SK-N-SH (cell line): ENCODE data around the gene PECR. TPM values are rescaled to one million over a fixed set of nuclear protein-coding genes. Genes with fewer than 3 reads are reported as not detected.

Experiments
- CTCF ChIA-PET: fragments of 300-600, 350-600 bp; formaldehyde crosslinking; extraction: SDS; loops from one replicate; lab custom pipeline; 2021; lab: Yijun Ruan, JAX
- POLR2A ChIA-PET: fragments of 350-600 bp; sonication (Branson Sonifier 250); formaldehyde crosslinking; extraction: SDS; loops from one replicate; lab custom pipeline; 2020; ENCODE audit warnings: antibody characterized with exemption, inconsistent platforms; lab: Yijun Ruan, JAX
- DNase-seq: peaks from one replicate; pipeline ENCODE4 v3.0.0; 2012
- H2AFZ ChIP-seq: fragments of 200-600 bp; sonication (generic); 2 replicates; pipeline ENCODE4 v1.8.1; 2016; ENCODE audit warnings: antibody characterized with exemption, mild to moderate bottlenecking, low read depth
- H3F3A ChIP-seq: fragments of 200-600 bp; sonication (generic); replicated peaks from 2 replicates; pipeline ENCODE3; 2016; ENCODE audit warnings: antibody characterized with exemption, mild to moderate bottlenecking; ENCODE audit not compliant: insufficient read depth
- H3K27ac ChIP-seq, 2 experiments: fragments of 200-500 bp in 1 of 2; fragments of 200-600 bp in 1 of 2; sonication (Bioruptor generic) in 1 of 2; sonication (generic), shearing (Covaris generic) in 1 of 2; 2 replicates each; pipeline versions ENCODE4 v1.5.1 to v1.6.1; 2014 to 2016; ENCODE audit warnings: low read depth in 2 of 2, inconsistent platforms in 1 of 2, low read length in 1 of 2, mild to moderate bottlenecking in 1 of 2, mixed read lengths in 1 of 2
- H3K27me3 ChIP-seq: fragments of 200-600 bp; sonication (generic), shearing (Covaris generic); 2 replicates; pipeline ENCODE4 v1.6.1; 2016; ENCODE audit warnings: mixed run types; ENCODE audit not compliant: insufficient read depth
- H3K36me3 ChIP-seq, 2 experiments: fragments of 200-500 bp in 1 of 2; fragments of 200-600 bp in 1 of 2; sonication (Bioruptor generic) in 1 of 2; sonication (generic) in 1 of 2; replicated peaks in 1 of 2; 2 replicates each; pipeline versions ENCODE3 to v1.5.1; 2014 to 2016; ENCODE audit warnings: low read length in 1 of 2, mild to moderate bottlenecking in 1 of 2; ENCODE audit not compliant: insufficient read depth in 2 of 2, control insufficient read depth in 1 of 2
- H3K4me1 ChIP-seq, 2 experiments: fragments of 200-500 bp in 1 of 2; fragments of 200-600 bp in 1 of 2; sonication (Bioruptor generic) in 1 of 2; sonication (generic), shearing (Covaris generic) in 1 of 2; 2 replicates each; pipeline versions ENCODE4 v1.5.1 to v1.6.1; 2014 to 2016; ENCODE audit warnings: low read depth in 1 of 2, low read length in 1 of 2, mixed run types in 1 of 2; ENCODE audit not compliant: insufficient read depth in 2 of 2, control insufficient read depth in 1 of 2
- H3K4me2 ChIP-seq: fragments of 200-600 bp; sonication (generic), shearing (Covaris generic); 2 replicates; pipeline ENCODE4 v1.6.1; 2017; ENCODE audit warnings: mixed run types
- H3K4me3 ChIP-seq, 2 experiments: fragments of 200-500 bp in 1 of 2; fragments of 200-600 bp in 1 of 2; sonication (Bioruptor generic) in 1 of 2; sonication (generic), shearing (Covaris generic) in 1 of 2; 2 replicates each; pipeline versions ENCODE4 v1.5.1 to v1.8.1; 2014 to 2016; ENCODE audit warnings: low read depth in 2 of 2, inconsistent platforms in 1 of 2, low read length in 1 of 2, mild to moderate bottlenecking in 1 of 2, mixed read lengths in 1 of 2, moderate library complexity in 1 of 2
- H3K79me2 ChIP-seq: fragments of 200-600 bp; sonication (generic); 2 replicates; pipeline ENCODE4 v1.8.1; 2017; ENCODE audit warnings: mild to moderate bottlenecking; ENCODE audit not compliant: insufficient read depth
- H3K9ac ChIP-seq: fragments of 200-600 bp; sonication (generic); 2 replicates; pipeline ENCODE4 v1.6.1; 2017; ENCODE audit warnings: mixed run types
- H3K9me2 ChIP-seq: fragments of 200-600 bp; sonication (generic); 2 replicates; pipeline ENCODE4 v1.6.1; 2017; ENCODE audit warnings: mixed run types
- H3K9me3 ChIP-seq: fragments of 200-600 bp; sonication (generic); 2 replicates; pipeline ENCODE4 v1.6.1; 2017; ENCODE audit warnings: mixed run types, mild to moderate bottlenecking, moderate library complexity
- H4K20me1 ChIP-seq: fragments of 200-600 bp; sonication (generic); 2 replicates; pipeline ENCODE4 v1.6.1; 2017; ENCODE audit warnings: mild to moderate bottlenecking, mixed run types; ENCODE audit not compliant: insufficient read depth
- ELF1 ChIP-seq: IDR thresholded peaks from 2 replicates; pipeline ENCODE4 v1.4.0; 2012
- EP300 ChIP-seq, 2 experiments: IDR thresholded peaks; 2 replicates each; pipeline versions ENCODE4 v1.4.0 to v1.6.1; 2012; ENCODE audit warnings: borderline replicate concordance in 1 of 2, low read depth in 1 of 2, low read length in 1 of 2
- FOXM1 ChIP-seq: IDR thresholded peaks from 2 replicates; pipeline ENCODE4 v1.4.0; 2012; ENCODE audit warnings: low read depth, mild to moderate bottlenecking
- IRF3 ChIP-seq: fragments of 150-350 bp; IDR thresholded peaks from 2 replicates; pipeline ENCODE4 v1.6.1; 2016; ENCODE audit warnings: mild to moderate bottlenecking, low read depth, low read length
- MXI1 ChIP-seq: IDR thresholded peaks from 2 replicates; pipeline ENCODE4 v1.6.1; 2012; ENCODE audit warnings: mild to moderate bottlenecking, low read depth, low read length, improper control_type of control experiment
- RCOR1 ChIP-seq: fragments of 150-350 bp; IDR thresholded peaks from 2 replicates; pipeline ENCODE4 v1.6.1; 2017; ENCODE audit warnings: antibody characterized with exemption, low read length
- SMC3 ChIP-seq: IDR thresholded peaks from 2 replicates; pipeline ENCODE4 v1.6.1; 2012; ENCODE audit warnings: low read depth, low read length, improper control_type of control experiment
- TAF1 ChIP-seq: IDR thresholded peaks from 2 replicates; pipeline ENCODE4 v1.6.1; 2012; ENCODE audit warnings: low read depth, mild to moderate bottlenecking, low read length, moderate library complexity, borderline replicate concordance
- TCF12 ChIP-seq: IDR thresholded peaks from 2 replicates; pipeline ENCODE4 v1.4.0; 2012
- USF2 ChIP-seq: fragments of 150-350 bp; IDR thresholded peaks from 2 replicates; pipeline ENCODE4 v1.6.1; 2017; ENCODE audit warnings: antibody characterized with exemption, low read length, low read depth, borderline replicate concordance
- YY1 ChIP-seq: IDR thresholded peaks from 2 replicates; pipeline ENCODE4 v1.4.0; 2012; ENCODE audit warnings: low read depth, mild to moderate bottlenecking
- ZBTB33 ChIP-seq: IDR thresholded peaks from 2 replicates; pipeline ENCODE4 v1.4.0; 2012; ENCODE audit warnings: low read depth, borderline replicate concordance
- WGBS: methylation state at CpG from one replicate; pipeline ENCODE4 v1.1.6; 2017; ENCODE audit warnings: low lambda C conversion rate; 5-methylcytosine and 5-hydroxymethylcytosine counted together
- polyA plus RNA-seq, 3 experiments: library from polyadenylated mRNA; depleted of rRNA; stranded (reverse); fragments of >200 nt; gene quantifications; 2 replicates each; pipeline ENCODE4 v1.2.3, GENCODE V29; 2012

The PECR gene
- polyA plus RNA-seq, 1 of the 3 experiments (the other 2 are of a cell fraction): 18.6 TPM

GRCh38 chr2:216072473-216072872, 9.1 kb downstream of the PECR start:
- POLR2A ChIA-PET: no interaction called here
- Histone ChIP-seq H3K79me2 (0 out of 2 replicates have a peak, but pooled peaks cover 3% of the 10 kb centered on the region), H3F3A (peaks cover 11% of the 10 kb centered on the region), H3K9ac (no peak overlapping the region), H3K36me3 (peaks cover 0 to 6% of the 10 kb centered on the region in 2 experiments), H3K27me3 (no peaks in the 10 kb centered on the region), H3K4me1 (peaks cover 0 to 4% of the 10 kb centered on the region in 2 experiments; a peak in 1 of 4 replicates), H2AFZ (no peak overlapping the region), H3K9me2 (no peaks in the 10 kb centered on the region), H3K4me2 (no peak overlapping the region), H3K4me3 (no peak overlapping the region), H3K9me3 (no peaks in the 10 kb centered on the region), H3K27ac (no peak overlapping the region), H4K20me1 (no peaks in the 10 kb centered on the region)
- no peak for TF ChIP-seq TCF12
- TF ChIP-seq YY1: no peak
- TF ChIP-seq ZBTB33: no peak
- no peak for TF ChIP-seq USF2
- no peak for TF ChIP-seq RCOR1
- DNase-seq: no peak
- CTCF ChIA-PET: no interaction called here

- Histone ChIP-seq H3K79me2 (no peaks in the 10 kb centered on the region), H3K36me3 (peaks cover 0 to 6% of the 10 kb centered on the region in 2 experiments), H3K4me2 (no peak overlapping the region), H3F3A (peaks cover 11% of the 10 kb centered on the region), H3K27me3 (no peaks in the 10 kb centered on the region)
- DNase-seq: no peak
- TF ChIP-seq MXI1: no peak
- no peak for TF ChIP-seq FOXM1
- TF ChIP-seq TAF1: no peak
- TF ChIP-seq IRF3: no peak
- TF ChIP-seq ELF1: no peak
- no peak for TF ChIP-seq SMC3
- TF ChIP-seq EP300 (IDR thresholded peaks at IDR 0.05; ENCODE audit: borderline replicate concordance in 1 of 2, low read depth in 1 of 2, low read length in 1 of 2): no peak
- TF ChIP-seq, all 33 proteins: peak for 0
- H3K27ac ChIP-seq: no peak overlapping the region; a peak in 1 of 4 replicates
- peaks cover 0 to 4% of the 10 kb centered on the region in 2 experiments; a peak in 1 of 4 replicates for H3K4me1 ChIP-seq
- no peaks in the 10 kb centered on the region for H3K9me2 ChIP-seq
- no peak overlapping the region for H2AFZ ChIP-seq
- ChIA-PET CTCF (interaction anchor here (1.0 to 2.1 kb wide), 4 partner anchors 9 to 38 kb away, joined by 3 to 5 read pairs (median 5); no protein-coding TSS in a partner anchor), POLR2A (interaction anchor here (1.0 kb wide), 1 partner anchor 10 kb away, joined by 4 read pairs; the partner anchor contains the start of gene PECR)
- H3K9me3 ChIP-seq: no peaks in the 10 kb centered on the region
- H3K9ac ChIP-seq: no peak overlapping the region
- WGBS: 86% methylated on average over 12 of the region's 12 CpGs
- H4K20me1 ChIP-seq: no peaks in the 10 kb centered on the region
- no peak overlapping the region for H3K4me3 ChIP-seq
Measured at GRCh38 chr2:216071111-216071851, 10.3 kb downstream of the PECR start.
